Heart left ventricle (tissue), 16 donors: ENCODE data around the gene ASIC2. TPM values are rescaled to one million over a fixed set of nuclear protein-coding genes. Genes with fewer than 3 reads are reported as not detected.

ENCODE experiments used
- ATAC-seq, 4 donors: fragments of 200-7000 bp; cut with Tn5 transposase; one replicate each; pipeline ENCODE4 v1.9.1; 2020 to 2022; ENCODE audit warnings: moderate library complexity in 4 of 4, mild to moderate bottlenecking in 3 of 4, moderate number of reproducible peaks in 1 of 4
- DNase-seq, 5 donors: peaks; one replicate each; pipeline ENCODE4 v3.0.0-alpha.2; 2020
- H3K27ac ChIP-seq, 12 donors: fragments of 200-600 bp; sonication (generic) in 4 of 12; one replicate each; pipeline versions ENCODE4 v1.5.0 to v1.8.0; 2016 to 2022; ENCODE audit warnings: mild to moderate bottlenecking in 2 of 12
- H3K27me3 ChIP-seq, 9 donors: fragments of 200-600 bp; sonication (generic) in 2 of 9; one replicate each; pipeline versions ENCODE4 v1.5.1 to v1.8.0; 2016 to 2022; ENCODE audit warnings: mild to moderate bottlenecking in 3 of 9
- H3K36me3 ChIP-seq, 9 donors: fragments of 200-600 bp; sonication (generic) in 2 of 9; one replicate each; pipeline versions ENCODE4 v1.5.0 to v1.8.0; 2018 to 2022; ENCODE audit warnings: mild to moderate bottlenecking in 2 of 9
- H3K4me1 ChIP-seq, 12 donors: fragments of 200-600 bp; sonication (generic) in 4 of 12; one replicate each; pipeline versions ENCODE4 v1.5.0 to v1.8.0; 2016 to 2022; ENCODE audit warnings: mild to moderate bottlenecking in 3 of 12
- H3K4me3 ChIP-seq, 12 donors: fragments of 200-600 bp; sonication (generic) in 4 of 12; one replicate each; pipeline versions ENCODE4 v1.5.0 to v1.8.0; 2017 to 2022; ENCODE audit warnings: mild to moderate bottlenecking in 9 of 12, moderate library complexity in 4 of 12
- H3K9me3 ChIP-seq, 12 donors: fragments of 200-600 bp; sonication (generic) in 4 of 12; one replicate each; pipeline versions ENCODE4 v1.5.0 to v1.8.0; 2016 to 2022; ENCODE audit warnings: mild to moderate bottlenecking in 1 of 12
- POLR2A ChIP-seq, 2 donors: fragments of 450-650 bp; IDR thresholded peaks; one replicate each; pipeline ENCODE4 v1.6.1; 2017; ENCODE audit warnings: antibody characterized with exemption in 2 of 2, mild to moderate bottlenecking in 2 of 2, moderate library complexity in 2 of 2
- WGBS, 4 donors: extraction: QIAGEN DNeasy Blood & Tissue Kit in 2 of 4; methylation state at CpG; one replicate each; pipeline versions ENCODE4 v1.1.5 to v1.1.7; 2013 to 2018; 5-methylcytosine and 5-hydroxymethylcytosine counted together
- intact Hi-C, 10 donors: fragments of 100-400 bp; cut with DNase I; formaldehyde crosslinking; loops; one replicate each; pipeline versions ENCODE4 v1.11.1 to v1.14.2; 2022
- polyA plus RNA-seq, 2 donors: library from polyadenylated mRNA; stranded (reverse); fragments of 200-250 nt; gene quantifications; one replicate each; pipeline ENCODE4 v1.2.3, GENCODE V29; 2013
- total RNA-seq, 9 donors: library from RNA; depleted of rRNA in 2 of 9; stranded (reverse); fragments of >200 nt in 2 of 9; fragmentation: NEBNext Ultra II Directional in 3 of 9; extraction: Animal tissue kit (Norgen Biotek cat#: 25700) in 3 of 9; gene quantifications; one replicate each; pipeline versions ENCODE4 v1.1.0 to v1.2.4, GENCODE V29; 2016 to 2023
- TF ChIP-seq, protein P1 (sequence below), 12 donors: fragments of 200-600 bp; sonication (generic) in 4 of 12; IDR thresholded peaks; one replicate each; pipeline versions ENCODE4 v1.5.0 to v1.8.0; 2018 to 2022; ENCODE audit warnings: antibody characterized with exemption in 12 of 12, mild to moderate bottlenecking in 5 of 12
- donor health status: ischemic (EF 13 %, LVEDD 7.1; RV severe dilation, severe dysfunction).
- donor health status: healthy with polysubstance abuse.
- donor health status: DM: no; HTN: yes; CAD: no.
- donor health status: DM: no; HTN: no; CAD: no.
- donor health status: ischemic (EF 25% LVEDD 6.9; RV normal size, moderate dysfunction).
- donor health status: ischemic (EF 25% LVEDD 5.7; RV mildly dilated, moderate dysfunction).
- donor health status: healthy.
- donor health status: DM: yes; HTN: yes; CAD: no.
- donor health status: ischemic (EF 35%, LVEDD 5.7; RV mildly dilated, moderate dysfunction).
- donor health status: nonischemic (EF 11% LVEDD 7.7; RV severe dilation, severe dysfunction).
- donor health status: DM: yes; HTN: yes; CAD: no.
- donor health status: PGD.
- donor health status: ischemic (EF 29% LVEDD 5.4; RV normal size, mild dysfunction).
- donor health status: nonischemic (EF 23%, LVEDD 6.1; RV moderate dilation, normal function).

Gene ASIC2
- total and polyA plus RNA-seq, 11 donors = 1.1 TPM; not detected in 10

DNA sequence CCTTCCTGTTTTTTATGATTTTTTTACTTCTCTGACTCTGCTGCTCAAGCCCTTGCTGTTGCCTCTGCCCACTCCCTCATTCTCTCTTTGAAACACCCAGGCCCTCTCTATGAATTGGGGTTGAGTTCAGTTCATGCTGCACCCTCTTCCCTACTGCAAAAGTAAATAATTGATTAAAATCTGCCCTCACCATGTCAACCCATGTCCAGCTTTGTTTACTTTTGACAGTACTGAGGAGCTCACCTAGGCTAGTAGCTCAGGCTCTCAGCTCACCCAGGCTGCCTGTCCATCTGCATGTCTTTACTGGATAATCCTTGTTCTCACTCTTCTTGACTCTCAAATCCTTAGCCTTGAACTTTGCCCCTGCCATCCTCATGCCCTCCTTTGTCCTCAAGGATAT lies 206.2 kb downstream of the ASIC2 start:
- ATAC-seq (no peak), DNase-seq (no peak)
- Histone ChIP-seq H3K4me1 (no peaks in the 10 kb centered on the region), H3K27me3 (peaks cover 0 to 56% (median 4%) of the 10 kb centered on the region in 9 donors), H3K27ac (no peak overlapping the region), H3K4me3 (no peak overlapping the region), H3K9me3 (no peaks in the 10 kb centered on the region), H3K36me3 (no peaks in the 10 kb centered on the region)
- TF ChIP-seq, protein P1, sequence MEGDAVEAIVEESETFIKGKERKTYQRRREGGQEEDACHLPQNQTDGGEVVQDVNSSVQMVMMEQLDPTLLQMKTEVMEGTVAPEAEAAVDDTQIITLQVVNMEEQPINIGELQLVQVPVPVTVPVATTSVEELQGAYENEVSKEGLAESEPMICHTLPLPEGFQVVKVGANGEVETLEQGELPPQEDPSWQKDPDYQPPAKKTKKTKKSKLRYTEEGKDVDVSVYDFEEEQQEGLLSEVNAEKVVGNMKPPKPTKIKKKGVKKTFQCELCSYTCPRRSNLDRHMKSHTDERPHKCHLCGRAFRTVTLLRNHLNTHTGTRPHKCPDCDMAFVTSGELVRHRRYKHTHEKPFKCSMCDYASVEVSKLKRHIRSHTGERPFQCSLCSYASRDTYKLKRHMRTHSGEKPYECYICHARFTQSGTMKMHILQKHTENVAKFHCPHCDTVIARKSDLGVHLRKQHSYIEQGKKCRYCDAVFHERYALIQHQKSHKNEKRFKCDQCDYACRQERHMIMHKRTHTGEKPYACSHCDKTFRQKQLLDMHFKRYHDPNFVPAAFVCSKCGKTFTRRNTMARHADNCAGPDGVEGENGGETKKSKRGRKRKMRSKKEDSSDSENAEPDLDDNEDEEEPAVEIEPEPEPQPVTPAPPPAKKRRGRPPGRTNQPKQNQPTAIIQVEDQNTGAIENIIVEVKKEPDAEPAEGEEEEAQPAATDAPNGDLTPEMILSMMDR (IDR thresholded peaks at IDR 0.05) = no peak
- TF ChIP-seq POLR2A (IDR thresholded peaks at IDR 0.05) = no peak
- intact Hi-C loops = no loop called here

DNA sequence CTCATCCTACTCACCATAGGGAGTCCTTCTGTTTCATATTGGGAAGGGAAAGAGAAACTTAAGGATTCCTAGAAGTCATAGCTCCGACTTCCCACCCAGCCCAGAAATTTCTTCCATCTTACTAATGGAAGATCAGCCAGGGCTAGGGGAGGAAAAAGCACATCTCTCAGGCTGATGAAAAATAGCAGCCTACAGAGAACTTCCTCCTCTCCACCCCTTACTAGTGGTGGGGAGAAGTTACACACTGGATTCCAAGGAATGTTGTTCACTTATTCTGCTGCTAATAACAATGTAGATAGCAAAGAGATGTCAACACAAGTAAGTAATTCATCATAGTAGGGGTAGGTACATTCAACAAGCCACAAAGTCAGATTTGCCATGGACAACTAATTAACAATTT lies 207.1 kb downstream of the ASIC2 start:
- TF ChIP-seq, protein P1 (IDR thresholded peaks at IDR 0.05) = no peak
- no peak for TF ChIP-seq POLR2A (IDR thresholded peaks at IDR 0.05)
- Histone ChIP-seq H3K27ac (no peak overlapping the region), H3K4me3 (no peak overlapping the region), H3K27me3 (peaks cover 0 to 51% (median 8%) of the 10 kb centered on the region in 9 donors), H3K4me1 (no peaks in the 10 kb centered on the region), H3K9me3 (no peaks in the 10 kb centered on the region), H3K36me3 (no peaks in the 10 kb centered on the region)
- intact Hi-C loops = no loop called here
- ATAC-seq (no peak), DNase-seq (no peak)
- 50 to 66% (median 58%) methylated on average over 1 of the region's 1 CpG for WGBS, 4 donors

DNA sequence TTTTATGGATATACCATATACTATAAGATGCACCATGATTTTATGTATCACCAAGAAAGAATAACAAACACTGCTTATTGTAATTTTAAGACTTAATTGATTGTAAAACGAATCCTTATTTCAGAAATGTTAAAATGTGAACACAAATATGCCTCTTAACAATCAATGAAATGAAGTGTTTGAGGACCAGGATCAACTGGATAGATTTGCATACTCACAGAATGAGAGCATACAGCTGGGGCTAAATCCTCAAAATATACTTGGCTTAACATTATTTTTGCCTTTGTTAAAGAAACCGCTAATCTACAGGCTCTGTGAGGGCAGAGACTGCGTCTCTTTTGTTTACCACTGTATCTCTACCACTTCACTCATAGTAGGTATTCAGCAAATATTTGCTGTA lies 207.8 kb downstream of the ASIC2 start:
- intact Hi-C loops = no loop called here
- TF ChIP-seq, protein P1 (IDR thresholded peaks at IDR 0.05) = no peak
- TF ChIP-seq POLR2A (IDR thresholded peaks at IDR 0.05) = no peak
- Histone ChIP-seq H3K4me3 (no peak overlapping the region), H3K27ac (no peak overlapping the region), H3K27me3 (peaks cover 0 to 44% (median 8%) of the 10 kb centered on the region in 9 donors), H3K4me1 (no peaks in the 10 kb centered on the region), H3K9me3 (no peaks in the 10 kb centered on the region), H3K36me3 (no peaks in the 10 kb centered on the region)
- no peak for ATAC-seq
- DNase-seq = no peak
- WGBS, 4 donors = 75 to 83% (median 75%) methylated on average over 3 of the region's 3 CpGs

DNA sequence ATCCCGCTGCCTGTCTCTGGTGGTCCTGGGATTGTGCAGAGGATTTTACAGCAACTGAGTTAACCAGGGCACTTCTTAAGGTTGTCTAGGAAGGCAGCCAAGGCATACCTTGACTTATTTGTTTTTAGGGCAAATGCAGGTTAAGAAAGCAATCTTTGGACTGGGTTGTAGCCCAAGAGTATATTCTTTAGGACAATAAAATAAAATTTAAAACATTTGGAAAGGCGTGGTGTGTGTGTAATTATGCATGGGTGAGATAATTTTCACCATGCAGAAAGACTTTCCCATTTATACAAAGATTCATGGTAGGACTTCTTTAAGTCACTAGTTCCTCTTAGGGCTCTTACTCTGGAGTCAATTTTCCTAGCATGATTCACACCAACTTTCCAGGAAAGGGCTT lies 208.3 kb downstream of the ASIC2 start:
- intact Hi-C loops = no loop called here
- 79 to 89% (median 83%) methylated on average over 2 of the region's 2 CpGs for WGBS, 4 donors

More for the DNA sequence above, 208.3 kb downstream of the ASIC2 start:
- Histone ChIP-seq H3K27ac (no peak overlapping the region), H3K36me3 (no peaks in the 10 kb centered on the region), H3K4me1 (no peaks in the 10 kb centered on the region), H3K9me3 (no peaks in the 10 kb centered on the region), H3K4me3 (no peak overlapping the region), H3K27me3 (peaks cover 0 to 40% (median 8%) of the 10 kb centered on the region in 9 donors)
- no peak for ATAC-seq
- no peak for DNase-seq
- TF ChIP-seq, protein P1 (IDR thresholded peaks at IDR 0.05) = no peak
- no peak for TF ChIP-seq POLR2A (IDR thresholded peaks at IDR 0.05)
